ENCODE data around the gene WDFY4. TPM values are rescaled to one million over a fixed set of nuclear protein-coding genes. Genes with fewer than 3 reads are reported as not detected.

Gene WDFY4
- total RNA-seq, 1 experiment from 2014 or later = not detected

DNA sequence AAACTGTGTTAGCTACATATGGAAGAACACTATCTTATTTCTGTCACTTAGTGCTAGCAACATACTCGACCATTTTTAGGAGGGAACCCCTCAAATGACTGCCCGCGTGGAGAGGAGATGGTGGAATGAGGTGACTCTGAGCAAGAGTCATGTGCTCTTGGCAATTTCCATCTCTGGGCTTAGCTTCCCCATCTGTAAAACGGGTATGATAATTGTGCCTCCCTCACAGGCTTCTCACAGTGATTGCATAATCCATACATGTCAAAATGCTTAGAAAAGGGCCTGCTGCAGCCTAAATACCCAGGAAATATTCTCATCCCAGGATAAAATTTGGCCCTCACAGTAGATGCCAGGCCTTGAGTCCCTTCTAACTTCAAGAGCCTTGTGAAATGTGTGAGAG is 86.6 kb downstream of the WDFY4 start:
- DNase-seq (ENCODE audit: low read depth) = no peak

DNA sequence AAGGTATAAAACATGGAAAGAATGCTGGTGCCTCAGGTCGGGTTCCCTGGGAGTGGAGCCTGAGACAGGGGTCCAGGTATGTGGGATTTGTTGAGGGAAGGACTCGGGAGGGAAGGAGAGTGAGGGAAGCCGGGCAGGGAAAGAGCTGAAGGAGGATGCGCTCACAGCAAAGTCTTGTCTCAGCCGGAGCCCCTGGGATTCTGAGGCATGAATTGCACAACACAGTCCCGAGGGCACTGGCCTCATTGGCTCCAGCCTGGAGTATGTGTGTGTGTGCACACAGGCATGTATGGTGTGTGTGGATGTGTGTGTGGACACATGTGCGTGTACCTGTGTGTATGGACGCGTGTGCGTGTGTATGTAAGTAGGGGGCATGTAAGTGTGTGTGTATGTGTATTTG is 87.4 kb downstream of the WDFY4 start:
- no peak for DNase-seq (ENCODE audit: low read depth)

DNA sequence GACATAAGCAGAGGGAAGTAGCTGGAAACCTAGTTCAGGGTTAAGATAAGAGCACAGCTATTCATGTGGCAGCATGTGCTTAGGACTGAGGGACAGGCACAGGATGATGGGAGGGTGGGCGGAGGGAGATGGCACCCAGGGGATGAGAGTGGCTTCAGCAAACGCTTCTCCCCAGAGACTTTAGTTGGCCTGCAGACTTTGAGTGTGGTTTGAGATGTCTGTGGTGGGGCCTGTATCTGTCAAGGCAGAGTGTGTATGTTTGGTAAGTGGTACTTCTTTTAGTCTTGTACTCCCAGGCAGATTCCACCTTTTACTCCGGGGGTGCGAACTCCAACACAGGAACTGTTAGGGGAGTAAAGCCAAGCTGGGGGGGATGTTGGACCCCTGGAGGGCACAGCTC is 88.9 kb downstream of the WDFY4 start:
- no peak for DNase-seq (ENCODE audit: low read depth)

DNA sequence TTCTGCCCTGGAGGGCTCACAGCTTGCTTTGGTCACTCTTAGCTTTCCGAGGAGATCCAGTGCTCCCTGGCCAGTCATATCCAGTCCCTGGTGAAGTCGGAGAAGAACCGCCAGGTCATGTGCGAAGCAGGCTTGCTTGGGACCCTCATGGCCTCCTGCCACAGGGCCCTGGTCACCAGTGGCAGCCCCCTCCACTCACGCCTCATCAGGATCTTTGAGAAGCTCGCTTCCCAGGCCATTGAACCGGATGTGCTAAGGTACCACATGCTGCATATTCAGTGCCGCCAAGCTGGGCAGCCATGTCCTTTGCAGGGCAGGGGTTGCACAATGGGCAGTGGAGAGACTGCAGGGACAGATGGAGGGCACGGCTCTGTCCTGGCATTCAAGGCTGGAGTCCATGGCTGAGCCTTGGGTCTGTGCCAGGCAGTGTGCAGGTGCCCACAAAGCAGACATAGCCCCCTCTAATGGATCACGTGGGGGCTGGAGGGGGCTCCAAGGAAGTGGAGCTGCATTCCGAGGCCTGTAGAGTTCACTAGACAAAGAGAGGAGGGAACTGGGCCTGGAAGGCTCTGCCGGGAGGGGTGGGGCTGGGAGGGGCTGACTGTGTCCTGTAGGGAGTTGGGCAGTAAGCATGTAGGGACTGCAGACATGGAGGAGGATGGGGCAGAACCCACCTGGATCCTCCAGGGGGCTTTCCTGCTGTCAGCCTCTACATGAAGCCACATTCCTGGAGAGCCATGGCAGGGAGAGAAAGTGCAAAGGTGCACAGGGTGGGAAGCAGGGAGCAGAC is 89.9 kb downstream of the WDFY4 start:
- DNase-seq (ENCODE audit: low read depth) = no peak

DNA sequence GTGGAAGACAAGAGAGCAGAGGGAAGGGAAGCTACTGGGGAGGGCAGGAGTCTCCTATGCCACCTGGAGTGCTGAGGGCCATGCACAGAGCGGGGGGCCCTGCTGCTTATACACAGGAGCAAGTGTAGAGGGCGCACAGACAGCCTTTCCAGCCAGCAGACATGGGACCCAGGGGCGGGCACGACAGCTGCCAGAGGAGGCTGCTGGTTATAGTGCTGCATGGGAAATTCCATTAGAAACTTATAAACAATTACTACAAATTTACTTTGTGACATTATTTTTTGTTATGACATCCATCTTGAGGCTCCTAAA is 90.5 kb downstream of the WDFY4 start:
- DNase-seq (ENCODE audit: low read depth) = no peak

DNA sequence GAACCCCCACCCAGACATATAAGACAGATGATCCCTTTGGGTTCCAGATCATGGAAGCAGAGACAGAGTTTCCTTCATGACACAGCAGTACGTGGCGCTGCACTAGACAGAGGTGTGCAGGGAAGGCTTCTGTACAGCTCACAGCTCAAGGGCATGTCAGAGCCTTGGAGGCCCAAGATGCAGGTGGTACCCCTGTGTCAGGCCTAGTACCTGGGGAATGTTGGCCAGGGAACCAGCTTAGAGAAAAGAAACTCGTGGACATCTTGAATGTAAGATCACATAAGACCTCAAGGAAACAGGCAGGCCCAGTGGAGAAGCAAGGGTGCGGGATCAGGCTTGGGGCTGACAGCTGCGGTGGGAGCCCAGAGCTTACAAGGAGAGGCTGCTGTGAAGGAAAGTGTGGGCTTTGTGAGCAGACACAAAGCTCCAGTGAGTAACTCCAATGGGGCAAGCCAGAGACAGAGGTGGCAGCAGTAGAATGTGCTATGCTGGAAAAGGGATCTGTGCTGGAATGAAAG is 91.4 kb downstream of the WDFY4 start:
- DNase-seq (ENCODE audit: low read depth) = no peak

DNA sequence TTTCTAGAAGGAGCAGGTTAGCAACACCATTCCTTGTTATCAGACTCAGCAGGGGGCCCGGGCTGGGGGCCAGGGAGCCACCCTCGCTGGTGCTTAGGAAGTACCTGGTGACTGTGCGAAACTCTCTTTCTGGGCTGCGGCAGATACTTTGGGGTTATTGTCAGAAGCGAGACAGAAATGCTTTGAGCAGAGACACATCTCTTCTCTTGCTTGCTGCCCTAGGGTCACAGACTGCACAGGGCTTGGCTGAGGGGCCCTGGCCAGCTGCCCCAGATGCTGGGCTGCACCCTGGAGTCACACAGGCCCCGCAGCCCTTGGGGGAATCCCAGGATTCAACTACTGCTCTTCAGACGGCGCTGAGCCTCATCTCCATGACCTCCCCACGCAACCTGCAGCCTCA is 91.9 kb downstream of the WDFY4 start:
- no peak for DNase-seq (ENCODE audit: low read depth)

DNA sequence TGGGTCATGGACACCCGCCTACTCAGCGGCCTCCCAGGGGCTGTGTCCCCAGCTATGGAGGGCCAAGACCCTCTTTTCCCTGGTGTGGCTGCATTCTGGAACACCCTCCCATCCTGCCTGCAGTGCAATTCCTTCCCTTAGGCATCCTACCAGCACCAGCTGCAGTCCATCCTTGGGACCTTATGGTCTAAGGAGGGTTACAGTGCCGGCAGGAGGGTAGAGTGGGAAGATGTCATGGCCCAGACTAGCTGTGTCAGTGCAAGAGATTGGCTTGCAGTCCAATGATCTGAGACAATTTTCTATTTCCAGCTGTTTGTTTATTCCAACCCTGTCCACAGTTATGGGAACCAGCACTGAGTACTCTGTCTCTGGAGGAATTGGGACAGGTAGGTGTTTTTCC is 92.4 kb downstream of the WDFY4 start:
- DNase-seq (ENCODE audit: low read depth) = no peak

DNA sequence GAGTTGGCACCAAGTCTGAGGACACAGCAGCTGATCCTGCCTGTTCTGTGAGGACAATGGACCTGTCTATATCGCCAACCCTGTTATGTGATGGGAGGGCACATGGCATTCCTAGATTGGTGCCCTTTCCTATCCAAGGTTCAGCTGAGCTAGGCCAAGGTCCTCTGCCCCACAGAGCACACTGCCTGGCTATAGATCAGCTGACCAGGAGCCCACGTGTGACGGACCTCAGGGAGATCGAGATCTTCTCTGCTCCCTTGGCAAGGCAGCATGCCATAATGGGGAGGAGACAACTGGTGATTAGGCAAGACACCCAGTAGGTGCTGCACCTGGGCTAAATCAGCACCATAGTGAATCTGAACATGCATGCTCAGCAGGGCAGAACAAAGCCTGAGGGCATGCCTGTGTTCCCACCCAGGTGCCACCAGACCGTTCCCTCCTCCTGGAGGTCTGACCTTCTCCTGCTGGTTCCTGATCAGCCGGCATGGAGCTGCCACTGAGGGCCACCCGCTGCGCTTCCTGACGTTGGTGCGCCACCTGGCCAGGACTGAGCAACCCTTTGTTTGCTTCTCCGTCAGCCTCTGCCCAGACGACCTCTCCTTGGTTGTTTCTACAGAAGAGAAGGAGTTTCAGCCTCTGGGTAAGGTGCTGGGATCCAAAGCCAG is 93.7 kb downstream of the WDFY4 start:
- DNase-seq (ENCODE audit: low read depth) = no peak

DNA sequence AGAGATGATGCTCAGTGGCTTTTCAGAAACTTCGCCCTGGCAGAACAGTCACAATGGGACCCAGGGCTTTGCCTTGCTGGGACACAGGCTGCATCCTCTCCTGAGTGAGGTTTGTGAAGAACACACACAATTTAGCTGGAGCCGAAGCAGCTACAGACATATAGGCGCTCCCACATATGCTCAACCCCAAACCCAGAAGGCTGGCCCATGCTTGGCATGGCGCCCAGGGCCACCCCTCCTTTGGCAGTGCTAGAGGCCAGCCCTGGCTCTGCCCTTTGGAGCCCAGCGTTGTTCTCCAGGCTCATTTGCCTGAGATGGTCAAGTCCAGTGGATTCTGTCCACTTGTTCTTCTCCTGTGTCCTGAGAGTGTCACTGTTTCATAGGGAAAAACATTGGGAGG is 94.4 kb downstream of the WDFY4 start:
- no peak for DNase-seq (ENCODE audit: low read depth)

DNA sequence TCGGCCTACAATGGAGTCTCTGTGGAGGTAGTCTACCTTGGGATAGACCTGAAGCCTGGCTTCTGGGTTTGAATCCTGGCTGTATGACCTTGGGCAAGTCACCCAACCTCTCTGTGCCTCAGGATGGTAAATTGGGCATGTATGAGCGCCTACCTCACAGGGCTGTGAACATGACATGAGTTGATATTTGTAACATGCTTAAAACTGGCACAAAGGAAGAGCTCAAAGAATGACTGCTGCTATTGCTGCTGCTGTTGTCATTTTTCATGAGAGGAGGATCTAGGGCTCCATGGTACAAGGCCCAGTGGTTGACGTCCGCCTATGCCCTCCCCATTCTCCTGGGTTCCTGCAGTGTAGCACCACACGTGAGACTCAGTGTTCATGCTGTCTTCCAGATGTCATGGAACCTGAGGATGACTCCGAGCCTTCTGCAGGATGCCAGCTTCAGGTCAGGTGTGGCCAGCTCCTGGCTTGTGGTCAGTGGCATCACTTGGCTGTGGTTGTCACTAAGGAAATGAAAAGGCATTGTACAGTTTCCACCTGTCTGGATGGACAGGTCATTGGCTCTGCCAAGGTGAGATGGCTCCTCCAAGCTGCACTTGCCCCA is 95.0 kb downstream of the WDFY4 start:
- no peak for DNase-seq (ENCODE audit: low read depth)

DNA sequence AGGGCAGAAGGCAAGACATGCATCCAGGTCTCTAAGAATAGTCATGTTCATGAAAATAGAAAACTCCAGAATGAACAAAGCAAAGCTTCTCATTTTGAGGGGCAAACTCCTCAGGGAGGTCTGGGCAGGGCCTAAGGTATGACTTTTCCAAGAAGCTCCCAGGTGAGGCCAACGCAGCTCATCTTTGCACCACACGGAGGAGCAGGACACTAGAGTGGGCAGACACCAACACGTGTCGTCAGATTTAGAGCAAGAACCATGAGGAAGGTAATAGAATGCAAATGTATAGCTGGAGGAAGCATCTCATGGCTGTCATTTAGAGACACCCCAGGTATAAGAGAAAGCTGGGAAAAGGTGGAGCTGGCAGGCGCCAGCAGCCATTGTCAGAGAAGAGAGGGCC is 95.7 kb downstream of the WDFY4 start:
- DNase-seq (ENCODE audit: low read depth) = no peak

DNA sequence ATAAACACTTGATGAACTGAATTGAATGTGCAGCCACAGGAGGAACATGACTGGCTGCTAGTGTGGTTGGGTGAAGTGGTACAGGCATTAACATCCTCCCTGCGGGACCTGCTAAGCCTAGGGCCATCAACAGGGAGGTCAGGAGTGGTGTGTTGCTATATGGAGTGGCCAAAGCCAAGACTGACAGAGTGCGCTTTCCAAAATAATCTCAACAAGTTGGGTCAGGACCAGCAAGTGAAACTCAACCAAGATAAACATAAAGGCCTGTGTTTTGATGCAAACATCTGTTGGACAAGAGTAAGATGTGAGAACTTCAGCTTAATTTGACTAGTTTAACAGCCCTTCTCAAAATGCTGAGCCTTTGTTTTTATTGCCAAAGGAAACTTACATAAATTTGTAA is 97.7 kb downstream of the WDFY4 start:
- DNase-seq (ENCODE audit: low read depth) = no peak

DNA sequence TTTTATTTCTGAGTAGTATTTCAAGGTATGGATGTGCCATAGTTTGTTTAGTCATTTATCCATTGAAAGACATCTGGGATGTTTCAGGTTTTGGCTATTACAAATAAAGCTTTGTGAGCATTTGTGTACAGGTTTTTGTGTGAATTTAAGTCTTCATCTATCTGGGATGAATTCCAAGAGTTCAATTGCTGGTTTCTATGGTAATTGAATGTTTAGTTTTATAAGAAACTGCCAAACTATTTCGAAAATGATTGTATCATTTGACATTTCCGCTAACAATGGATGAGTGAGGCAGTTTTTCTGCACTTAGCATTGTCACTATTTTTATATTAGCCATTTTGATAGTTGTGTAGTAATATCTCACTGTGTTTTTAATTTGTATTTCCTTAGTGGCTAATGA is 99.4 kb downstream of the WDFY4 start:
- no peak for DNase-seq (ENCODE audit: low read depth)

DNA sequence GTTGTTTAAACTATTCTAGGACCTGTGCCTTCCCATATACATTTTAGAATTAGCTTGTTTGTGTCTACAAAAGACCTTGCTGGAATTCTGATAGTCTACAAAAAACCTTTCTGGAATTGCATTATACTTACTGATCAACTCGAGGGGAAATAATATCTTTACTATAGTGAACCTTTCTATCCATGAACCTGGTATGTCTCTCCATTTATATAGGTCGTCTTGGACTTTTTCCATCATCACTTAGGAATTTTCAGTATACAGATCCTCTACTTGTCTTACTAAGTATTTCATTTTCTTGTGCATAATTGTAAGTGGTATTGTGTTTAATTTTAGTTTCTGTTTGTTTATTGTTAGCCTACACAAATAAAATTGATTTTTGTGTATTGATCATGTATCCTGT is 101.1 kb downstream of the WDFY4 start:
- no peak for DNase-seq (ENCODE audit: low read depth)

DNA sequence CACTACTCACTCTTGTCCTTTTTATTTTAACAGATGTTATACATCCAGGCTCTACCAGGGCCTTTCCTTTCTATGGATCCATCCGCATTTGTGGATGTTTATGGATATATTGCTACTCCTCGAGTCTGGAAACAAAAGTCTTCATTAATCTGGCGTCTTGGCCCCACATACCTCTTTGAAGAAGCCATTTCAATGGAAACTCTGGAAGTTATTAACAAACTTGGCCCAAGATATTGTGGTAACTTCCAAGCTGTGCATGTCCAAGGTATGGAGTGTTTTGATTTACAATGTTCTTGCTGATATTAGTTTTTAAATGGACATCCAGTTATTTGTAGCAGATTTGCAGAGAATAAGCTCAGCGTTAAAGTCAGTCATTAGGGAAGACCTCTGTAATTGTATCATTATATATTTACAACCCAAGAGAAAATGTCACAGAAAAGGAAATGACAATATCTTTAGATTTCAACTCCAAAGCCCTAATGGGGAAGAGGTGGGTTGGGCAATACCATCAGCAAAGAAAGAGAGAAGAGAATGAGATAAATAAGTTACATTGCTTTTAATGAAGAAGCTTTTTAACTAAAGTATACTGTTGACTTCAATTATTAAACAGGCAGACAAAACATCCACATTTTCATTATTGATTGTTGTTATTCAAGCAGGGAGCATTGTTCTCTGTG is 102.1 kb downstream of the WDFY4 start:
- DNase-seq (ENCODE audit: low read depth) = no peak

DNA sequence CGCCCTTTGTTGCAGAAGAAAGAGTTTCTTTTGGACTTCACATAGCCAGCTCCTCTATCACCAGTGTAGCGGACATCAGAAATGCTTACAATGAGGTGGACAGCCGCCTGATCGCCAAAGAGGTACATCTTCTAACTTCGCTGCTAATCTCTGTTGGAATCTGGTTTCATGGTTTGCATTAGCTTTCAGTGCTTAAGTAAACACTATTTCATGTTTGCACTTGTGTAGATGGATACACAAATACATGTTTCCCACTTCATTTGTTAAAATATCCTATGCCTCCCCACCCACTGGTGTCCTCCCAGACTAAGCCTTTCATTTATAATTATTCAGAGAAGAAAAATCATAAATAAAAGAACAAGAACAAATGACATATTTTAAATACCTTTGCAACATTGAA is 103.9 kb downstream of the WDFY4 start:
- DNase-seq (ENCODE audit: low read depth) = no peak

DNA sequence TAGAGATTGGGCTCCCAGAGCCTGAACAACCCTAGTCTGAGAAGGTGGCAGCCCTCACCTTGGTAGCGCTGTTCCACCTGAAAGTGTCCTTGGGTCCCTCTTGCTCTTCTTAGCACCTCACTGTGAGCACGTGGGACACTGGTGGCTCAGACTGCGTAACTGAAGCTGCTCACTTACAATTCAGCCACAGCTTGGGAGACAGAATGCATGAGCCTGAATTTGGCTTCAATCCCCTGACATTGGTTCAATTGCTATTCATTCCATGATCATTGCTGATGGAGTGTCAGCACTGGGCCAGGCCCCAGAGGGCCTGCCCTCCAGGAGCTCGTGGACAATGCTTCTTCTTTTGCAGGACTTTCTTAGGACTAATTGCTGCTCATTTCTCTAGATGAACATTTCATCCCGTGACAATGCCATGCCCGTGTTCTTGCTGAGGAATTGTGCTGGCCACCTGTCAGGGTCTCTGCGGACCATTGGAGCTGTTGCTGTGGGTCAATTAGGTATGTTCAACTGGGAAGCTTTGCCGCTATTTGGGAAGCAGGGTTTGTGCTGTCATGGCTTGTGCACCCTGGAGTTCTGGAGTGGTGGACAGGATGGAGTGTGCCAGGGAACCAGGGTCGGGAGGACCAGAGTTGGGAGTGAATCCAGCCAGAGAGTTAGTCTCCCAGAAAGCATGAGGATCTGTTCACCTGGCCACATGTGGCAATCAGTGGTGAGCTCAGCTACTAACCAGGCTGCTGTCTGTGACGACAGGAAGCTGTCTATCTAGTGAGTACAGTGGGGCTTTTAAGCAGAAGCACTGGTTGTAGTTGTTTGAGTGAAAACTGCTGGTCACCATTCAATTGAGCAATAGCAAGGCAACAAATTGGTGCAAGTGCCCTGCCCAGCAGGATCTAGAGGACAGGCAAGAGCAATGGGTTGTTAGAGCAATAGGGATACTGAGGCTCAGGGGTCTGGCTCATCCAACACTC is 105.1 kb downstream of the WDFY4 start:
- no peak for DNase-seq (ENCODE audit: low read depth)

DNA sequence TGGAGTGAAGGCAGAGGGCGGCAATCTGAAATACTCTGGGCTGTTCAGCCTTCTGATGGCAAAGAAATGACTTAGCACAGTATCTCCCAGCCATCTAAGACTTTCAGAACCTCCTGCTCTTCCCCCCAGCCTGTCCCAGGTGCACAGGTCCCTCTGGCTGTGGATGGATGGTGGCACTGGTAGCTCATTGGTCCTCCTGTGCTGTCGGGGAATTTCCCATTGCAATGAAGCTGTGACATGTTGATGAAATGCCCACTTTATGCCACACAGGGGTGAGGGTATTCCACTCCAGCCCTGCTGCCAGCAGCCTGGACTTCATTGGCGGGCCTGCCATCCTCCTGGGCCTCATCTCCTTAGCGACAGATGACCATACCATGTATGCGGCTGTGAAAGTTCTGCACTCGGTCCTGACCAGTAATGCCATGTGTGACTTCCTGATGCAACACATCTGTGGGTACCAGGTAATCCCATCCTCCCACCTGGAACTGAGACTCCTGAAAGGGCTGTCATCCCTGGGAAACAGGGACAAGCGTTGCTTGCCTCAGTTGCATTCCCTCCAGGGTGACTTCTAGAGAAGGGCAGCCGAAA is 105.9 kb downstream of the WDFY4 start:
- no peak for DNase-seq (ENCODE audit: low read depth)

DNA sequence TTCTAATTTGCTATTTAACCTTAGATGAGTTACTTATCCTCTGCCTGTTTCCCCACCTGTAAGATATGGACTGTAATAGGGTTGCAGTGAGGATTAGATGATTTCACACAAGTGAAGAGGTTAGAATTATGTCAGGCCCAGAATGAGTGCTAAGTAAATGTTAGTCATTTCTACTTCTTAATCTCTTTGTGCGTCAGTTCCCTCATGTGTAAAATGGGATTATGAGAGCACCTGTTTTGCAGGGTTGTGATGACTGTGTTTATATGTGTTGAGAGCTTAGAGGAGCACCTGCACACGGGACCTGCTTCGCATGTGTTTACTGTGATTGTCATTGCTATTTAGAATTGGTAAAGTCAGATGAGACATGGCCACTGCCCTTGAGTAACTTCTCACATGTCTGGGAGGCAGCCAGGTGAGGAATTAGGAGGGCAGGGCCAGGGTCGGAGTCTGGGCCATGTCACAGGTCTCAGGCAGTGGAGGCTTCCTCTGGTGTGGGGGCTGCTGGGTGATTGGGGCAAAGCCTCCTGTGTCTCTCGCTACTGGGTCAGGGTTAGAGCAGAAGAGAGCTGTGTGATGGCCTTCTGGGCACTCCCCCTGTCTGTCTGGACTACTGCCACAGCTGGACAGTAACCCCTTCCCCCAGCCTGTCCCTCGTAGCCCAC is 106.7 kb downstream of the WDFY4 start:
- no peak for DNase-seq (ENCODE audit: low read depth)

Measured in Daoy (cell line).